T-helper 2 cell treated with Interferon-gamma antibody and Interleukin-4, amounts not matched to agents 5 μg/mL and 100 μg/mL, for 36 hours (primary cell): ENCODE data around the gene USH1C.

ENCODE experiments used
- DNase-seq: peaks from one replicate; pipeline ENCODE4 v3.0.0; 2021; ENCODE audit warnings: low spot score
- H3K27ac Mint-ChIP-seq: one replicate; pipeline ENCODE4 v1.8.0; 2021; ENCODE audit warnings: mild to moderate bottlenecking, mixed read lengths
- H3K27me3 Mint-ChIP-seq: one replicate; pipeline ENCODE4 v1.8.0; 2021; ENCODE audit warnings: low read depth, mixed read lengths
- H3K36me3 Mint-ChIP-seq: one replicate; pipeline ENCODE4 v1.8.0; 2021; ENCODE audit warnings: low read depth, mixed read lengths
- H3K4me1 Mint-ChIP-seq: one replicate; pipeline ENCODE4 v1.8.0; 2021; ENCODE audit warnings: low read depth, mixed read lengths
- H3K4me3 Mint-ChIP-seq: one replicate; pipeline ENCODE4 v1.8.0; 2022; ENCODE audit warnings: mild to moderate bottlenecking, moderate library complexity, mixed read lengths
- H3K9me3 Mint-ChIP-seq: one replicate; pipeline ENCODE4 v1.8.0; 2021; ENCODE audit warnings: mixed read lengths

Gene USH1C

GRCh38 chr11:17462940-17463339 is 81.3 kb downstream of the USH1C start:
- H3K4me3 Mint-ChIP-seq: no peak overlapping the region
- peaks cover 14% of the 10 kb centered on the region for H3K27me3 Mint-ChIP-seq

GRCh38 chr11:17460406-17460805 is 83.8 kb downstream of the USH1C start:
- Mint-ChIP-seq H3K4me3 (no peak overlapping the region), H3K27me3 (peaks cover 23% of the 10 kb centered on the region), H3K36me3 (no peaks in the 10 kb centered on the region), H3K4me1 (peaks cover 10% of the 10 kb centered on the region), H3K9me3 (no peaks in the 10 kb centered on the region), H3K27ac (no peak overlapping the region)
- no peak for DNase-seq

More at GRCh38 chr11:17462940-17463339, 81.3 kb downstream of the USH1C start:
- Mint-ChIP-seq H3K27ac (no peak overlapping the region), H3K4me1 (peaks cover 10% of the 10 kb centered on the region), H3K36me3 (no peaks in the 10 kb centered on the region), H3K9me3 (no peaks in the 10 kb centered on the region)
- DNase-seq: no peak

- Mint-ChIP-seq H3K9me3 (no peaks in the 10 kb centered on the region), H3K4me1 (peaks cover 10% of the 10 kb centered on the region), H3K36me3 (no peaks in the 10 kb centered on the region), H3K4me3 (no peak overlapping the region), H3K27me3 (peaks cover 24% of the 10 kb centered on the region), H3K27ac (no peak overlapping the region)
- DNase-seq: no peak
These were observed 84.8 kb downstream of the USH1C start for GRCh38 chr11:17459236-17459896.

GRCh38 chr11:17458268-17458667 is 85.9 kb downstream of the USH1C start:
- Mint-ChIP-seq H3K27ac (no peak overlapping the region), H3K4me1 (peaks cover 3% of the 10 kb centered on the region), H3K4me3 (no peak overlapping the region), H3K9me3 (no peaks in the 10 kb centered on the region), H3K36me3 (no peaks in the 10 kb centered on the region), H3K27me3 (peaks cover 32% of the 10 kb centered on the region)
- no peak for DNase-seq

- Mint-ChIP-seq H3K27me3 (peaks cover 39% of the 10 kb centered on the region), H3K4me1 (no peaks in the 10 kb centered on the region), H3K36me3 (no peaks in the 10 kb centered on the region), H3K27ac (no peak overlapping the region), H3K4me3 (no peak overlapping the region), H3K9me3 (no peaks in the 10 kb centered on the region)
- DNase-seq: no peak
These were observed 86.6 kb downstream of the USH1C start for GRCh38 chr11:17457396-17458173.

GRCh38 chr11:17452668-17453067 is 91.5 kb downstream of the USH1C start:
- no peak for DNase-seq
- Mint-ChIP-seq H3K9me3 (no peaks in the 10 kb centered on the region), H3K27me3 (peaks cover 39% of the 10 kb centered on the region)

GRCh38 chr11:17449158-17449557 is 95.1 kb downstream of the USH1C start:
- Mint-ChIP-seq H3K4me1 (no peaks in the 10 kb centered on the region), H3K27me3 (peaks cover 28% of the 10 kb centered on the region), H3K27ac (no peak overlapping the region), H3K9me3 (no peaks in the 10 kb centered on the region), H3K4me3 (no peak overlapping the region), H3K36me3 (no peaks in the 10 kb centered on the region)
- no peak for DNase-seq

More at GRCh38 chr11:17452668-17453067, 91.5 kb downstream of the USH1C start:
- no peak overlapping the region for H3K27ac Mint-ChIP-seq
- H3K4me1 Mint-ChIP-seq: no peaks in the 10 kb centered on the region
- H3K36me3 Mint-ChIP-seq: no peaks in the 10 kb centered on the region
- H3K4me3 Mint-ChIP-seq: no peak overlapping the region

GRCh38 chr11:17446482-17446881 is 97.7 kb downstream of the USH1C start:
- Mint-ChIP-seq H3K27me3 (peaks cover 17% of the 10 kb centered on the region), H3K36me3 (no peaks in the 10 kb centered on the region), H3K4me1 (no peaks in the 10 kb centered on the region), H3K9me3 (no peaks in the 10 kb centered on the region), H3K27ac (no peak overlapping the region), H3K4me3 (no peak overlapping the region)
- DNase-seq: no peak

- H3K4me1 Mint-ChIP-seq: no peaks in the 10 kb centered on the region
These were observed 98.9 kb downstream of the USH1C start for GRCh38 chr11:17445240-17445795.

GRCh38 chr11:17443926-17444690 is 100.1 kb downstream of the USH1C start:
- Mint-ChIP-seq H3K9me3 (peaks cover 4% of the 10 kb centered on the region), H3K4me3 (no peak overlapping the region), H3K27ac (no peak overlapping the region), H3K27me3 (peaks cover 22% of the 10 kb centered on the region), H3K4me1 (peaks cover 7% of the 10 kb centered on the region), H3K36me3 (no peaks in the 10 kb centered on the region)
- DNase-seq: no peak

More at GRCh38 chr11:17445240-17445795, 98.9 kb downstream of the USH1C start:
- Mint-ChIP-seq H3K4me3 (no peak overlapping the region), H3K27ac (no peak overlapping the region), H3K9me3 (peaks cover 4% of the 10 kb centered on the region), H3K36me3 (no peaks in the 10 kb centered on the region), H3K27me3 (peaks cover 19% of the 10 kb centered on the region)
- DNase-seq: no peak
